CD1c-positive myeloid dendritic cell (primary cell): ENCODE data around the gene CCDC47.
"Not testable (repeated sequence)": the region's sequence is repeated elsewhere in the genome, so short reads cannot be mapped to it uniquely, and the experiment has no call there.

Source experiments
- DNase-seq: peaks from one replicate; pipeline ENCODE4 v3.0.0-alpha.2; 2016; ENCODE audit errors: extremely low spot score

CCDC47 gene

GRCh38 chr17:63773272-63774140 is at the start of gene CCDC47:
TSS of gene CCDC47 (minus strand) at chr17:63773597. CDS start at chr17:63766175, 7,422 bp downstream.
- peak; percentile 100 for DNase-seq

- no peak for DNase-seq
Observed at GRCh38 chr17:63822537-63822936, 49.1 kb upstream of the CCDC47 start.

- no peak for DNase-seq
Observed at GRCh38 chr17:63821804-63822203, 48.4 kb upstream of the CCDC47 start.

GRCh38 chr17:63820963-63821561 is 47.7 kb upstream of the CCDC47 start:
- DNase-seq: no peak

GRCh38 chr17:63819585-63820537 is 46.5 kb upstream of the CCDC47 start:
- no peak for DNase-seq

GRCh38 chr17:63819131-63819530 is 45.7 kb upstream of the CCDC47 start:
- DNase-seq: no peak

GRCh38 chr17:63817736-63818385 is 44.5 kb upstream of the CCDC47 start:
- DNase-seq: no peak

- no peak for DNase-seq
Observed at GRCh38 chr17:63816669-63817068, 43.3 kb upstream of the CCDC47 start.

GRCh38 chr17:63816123-63816522 is 42.7 kb upstream of the CCDC47 start:
- no peak for DNase-seq

- DNase-seq: no peak
Observed at GRCh38 chr17:63809970-63810369, 36.6 kb upstream of the CCDC47 start.

- no peak for DNase-seq
Observed at GRCh38 chr17:63805591-63805990, 32.2 kb upstream of the CCDC47 start.

- DNase-seq: no peak
Observed at GRCh38 chr17:63804328-63804727, 30.9 kb upstream of the CCDC47 start.

- DNase-seq: no peak
Observed at GRCh38 chr17:63800783-63801182, 27.4 kb upstream of the CCDC47 start.

- DNase-seq: no peak
Observed at GRCh38 chr17:63798572-63799106, 25.2 kb upstream of the CCDC47 start.

- DNase-seq: not testable (repeated sequence)
Observed at GRCh38 chr17:63796375-63796774, 23.0 kb upstream of the CCDC47 start.

- DNase-seq: no peak
Observed at GRCh38 chr17:63792055-63792729, 18.8 kb upstream of the CCDC47 start.

- no peak for DNase-seq
Observed at GRCh38 chr17:63790057-63790456, 16.7 kb upstream of the CCDC47 start.

GRCh38 chr17:63786971-63787711 is 13.7 kb upstream of the CCDC47 start:
- DNase-seq: peak; percentile 54

GRCh38 chr17:63786117-63786516 is 12.7 kb upstream of the CCDC47 start:
- no peak for DNase-seq

GRCh38 chr17:63785556-63785955 is 12.2 kb upstream of the CCDC47 start:
- no peak for DNase-seq
